Astrocyte (in vitro differentiated cells and primary cell): ENCODE data around the gene SLC25A27. TPM values are rescaled to one million over a fixed set of nuclear protein-coding genes. Genes with fewer than 3 reads are reported as not detected.

Source experiments
- DNase-seq: peaks from one replicate; pipeline ENCODE4 v3.0.0-alpha.2; 2010; ENCODE audit warnings: low read depth
- FAIRE-seq: peaks from 2 replicates; lab custom pipeline; 2011; peaks lifted over from hg19 to GRCh38; lab: Jason Lieb, UNC
- H2AFZ ChIP-seq: 2 replicates; pipeline ENCODE4 v1.6.0; 2012; ENCODE audit warnings: low read depth, low read length, inconsistent platforms
- H3K27ac ChIP-seq: 2 replicates; pipeline ENCODE4 v1.5.1; 2011; ENCODE audit warnings: low read depth, low read length, inconsistent platforms
- H3K27me3 ChIP-seq: 2 replicates; pipeline ENCODE4 v1.6.0; 2011; ENCODE audit warnings: low read length, inconsistent platforms; ENCODE audit not compliant: insufficient read depth
- H3K36me3 ChIP-seq: 2 replicates; pipeline ENCODE4 v1.5.1; 2011; ENCODE audit warnings: low read length, inconsistent platforms; ENCODE audit not compliant: insufficient read depth
- H3K4me1 ChIP-seq: 2 replicates; pipeline ENCODE4 v1.5.1; 2011; ENCODE audit warnings: low read length, inconsistent platforms; ENCODE audit not compliant: insufficient read depth
- H3K4me2 ChIP-seq: 2 replicates; pipeline ENCODE4 v1.6.0; 2012; ENCODE audit warnings: low read length, inconsistent platforms
- H3K4me3 ChIP-seq: 2 replicates; pipeline ENCODE4 v1.5.1; 2011; ENCODE audit warnings: low read depth, mild to moderate bottlenecking, low read length, inconsistent platforms; ENCODE audit not compliant: insufficient read depth
- H3K79me2 ChIP-seq: 2 replicates; pipeline ENCODE4 v1.6.0; 2012; ENCODE audit warnings: mild to moderate bottlenecking, low read length, inconsistent platforms; ENCODE audit not compliant: insufficient read depth
- H3K9ac ChIP-seq: 2 replicates; pipeline ENCODE4 v1.6.0; 2012; ENCODE audit warnings: mild to moderate bottlenecking, low read length, inconsistent platforms
- H3K9me3 ChIP-seq: 2 replicates; pipeline ENCODE4 v1.5.1; 2012; ENCODE audit warnings: low read depth, mild to moderate bottlenecking, low read length, inconsistent platforms; ENCODE audit not compliant: insufficient read depth
- H4K20me1 ChIP-seq: 2 replicates; pipeline ENCODE4 v1.6.0; 2012; ENCODE audit warnings: low read length, inconsistent platforms; ENCODE audit not compliant: insufficient read depth
- H3K27ac Mint-ChIP-seq: one replicate; pipeline ENCODE4 v1.8.0; 2021; ENCODE audit warnings: mild to moderate bottlenecking, mixed read lengths; ENCODE audit not compliant: unreplicated experiment
- H3K27me3 Mint-ChIP-seq: one replicate; pipeline ENCODE4 v1.8.0; 2021; ENCODE audit warnings: low read depth, mixed read lengths; ENCODE audit not compliant: unreplicated experiment
- H3K36me3 Mint-ChIP-seq: one replicate; pipeline ENCODE4 v1.8.0; 2021; ENCODE audit warnings: low read depth, mixed read lengths; ENCODE audit not compliant: unreplicated experiment
- H3K4me1 Mint-ChIP-seq: one replicate; pipeline ENCODE4 v1.8.0; 2021; ENCODE audit warnings: low read depth, mixed read lengths; ENCODE audit not compliant: unreplicated experiment
- H3K4me3 Mint-ChIP-seq: one replicate; pipeline ENCODE4 v1.8.0; 2021; ENCODE audit warnings: mild to moderate bottlenecking, moderate library complexity, mixed read lengths; ENCODE audit not compliant: unreplicated experiment
- H3K9me3 Mint-ChIP-seq: one replicate; pipeline ENCODE4 v1.8.0; 2021; ENCODE audit warnings: mild to moderate bottlenecking, mixed read lengths; ENCODE audit not compliant: unreplicated experiment
- EZH2 ChIP-seq: IDR thresholded peaks from 2 replicates; pipeline ENCODE4 v1.6.1; 2012; ENCODE audit warnings: mild to moderate bottlenecking, low read length, inconsistent platforms; ENCODE audit not compliant: insufficient read depth
- total RNA-seq: library from RNA; stranded (reverse); gene quantifications from 2 replicates; pipeline ENCODE4 v1.2.1, GENCODE V29; 2021
- TF ChIP-seq, protein P1 (sequence below): IDR thresholded peaks from 2 replicates; pipeline ENCODE4 v1.5.1; 2011; ENCODE audit warnings: low read depth, mild to moderate bottlenecking, inconsistent platforms, low read length, moderate library complexity; ENCODE audit not compliant: insufficient read depth

Gene SLC25A27
- total RNA-seq, 1 donor from 2014 or later, result 4.3 TPM

- no peaks in the 10 kb centered on the region for H3K9me3 Mint-ChIP-seq
These were observed 58.7 kb downstream of the SLC25A27 start for GRCh38 chr6:46711491-46711890.

DNA sequence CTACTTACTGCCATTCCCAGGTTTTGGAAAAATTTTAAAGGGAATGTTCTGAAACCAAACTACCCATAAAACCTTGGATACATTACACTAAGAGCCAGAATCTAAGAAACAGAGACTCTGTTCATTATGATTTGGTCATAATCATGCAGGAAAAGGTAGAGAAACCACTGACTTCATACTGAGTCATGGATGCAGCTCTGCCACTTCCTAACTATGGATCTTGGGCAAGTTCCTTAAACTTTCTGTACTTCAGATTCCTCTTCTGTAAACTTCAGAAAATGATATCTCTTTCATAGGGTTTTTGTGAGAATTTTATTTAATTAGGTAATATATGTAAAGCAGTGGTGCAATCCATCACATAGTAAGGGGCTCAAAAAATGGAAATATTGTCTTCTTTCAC, 62.4 kb downstream of the SLC25A27 start:
- peaks cover 3% of the 10 kb centered on the region for H3K9me3 Mint-ChIP-seq
- Histone ChIP-seq H3K9me3 (no peaks in the 10 kb centered on the region), H4K20me1 (no peaks in the 10 kb centered on the region), H3K4me3 (no peak overlapping the region), H3K27ac (no peak overlapping the region), H2AFZ (no peak overlapping the region), H3K79me2 (no peaks in the 10 kb centered on the region), H3K36me3 (no peaks in the 10 kb centered on the region), H3K4me1 (no peaks in the 10 kb centered on the region), H3K4me2 (no peak overlapping the region), H3K27me3 (no peaks in the 10 kb centered on the region), H3K9ac (no peak overlapping the region)
- no peaks in the 10 kb centered on the region for H3K36me3 Mint-ChIP-seq
- H3K27ac Mint-ChIP-seq, result no peak overlapping the region
- DNase-seq (peak; percentile 10), FAIRE-seq (no peak)
- H3K27me3 Mint-ChIP-seq, result peaks cover 8% of the 10 kb centered on the region
- H3K4me3 Mint-ChIP-seq, result no peak overlapping the region
- H3K4me1 Mint-ChIP-seq, result peaks cover 4% of the 10 kb centered on the region
- TF ChIP-seq EZH2, result no peak
- TF ChIP-seq, protein P1, sequence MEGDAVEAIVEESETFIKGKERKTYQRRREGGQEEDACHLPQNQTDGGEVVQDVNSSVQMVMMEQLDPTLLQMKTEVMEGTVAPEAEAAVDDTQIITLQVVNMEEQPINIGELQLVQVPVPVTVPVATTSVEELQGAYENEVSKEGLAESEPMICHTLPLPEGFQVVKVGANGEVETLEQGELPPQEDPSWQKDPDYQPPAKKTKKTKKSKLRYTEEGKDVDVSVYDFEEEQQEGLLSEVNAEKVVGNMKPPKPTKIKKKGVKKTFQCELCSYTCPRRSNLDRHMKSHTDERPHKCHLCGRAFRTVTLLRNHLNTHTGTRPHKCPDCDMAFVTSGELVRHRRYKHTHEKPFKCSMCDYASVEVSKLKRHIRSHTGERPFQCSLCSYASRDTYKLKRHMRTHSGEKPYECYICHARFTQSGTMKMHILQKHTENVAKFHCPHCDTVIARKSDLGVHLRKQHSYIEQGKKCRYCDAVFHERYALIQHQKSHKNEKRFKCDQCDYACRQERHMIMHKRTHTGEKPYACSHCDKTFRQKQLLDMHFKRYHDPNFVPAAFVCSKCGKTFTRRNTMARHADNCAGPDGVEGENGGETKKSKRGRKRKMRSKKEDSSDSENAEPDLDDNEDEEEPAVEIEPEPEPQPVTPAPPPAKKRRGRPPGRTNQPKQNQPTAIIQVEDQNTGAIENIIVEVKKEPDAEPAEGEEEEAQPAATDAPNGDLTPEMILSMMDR, result no peak

More at GRCh38 chr6:46711491-46711890, 58.7 kb downstream of the SLC25A27 start:
- Histone ChIP-seq H3K79me2 (no peaks in the 10 kb centered on the region), H3K4me1 (no peaks in the 10 kb centered on the region), H3K4me3 (no peak overlapping the region), H3K9me3 (no peaks in the 10 kb centered on the region), H3K27me3 (no peaks in the 10 kb centered on the region), H3K27ac (no peak overlapping the region), H4K20me1 (no peaks in the 10 kb centered on the region), H3K9ac (no peak overlapping the region), H3K36me3 (no peaks in the 10 kb centered on the region), H3K4me2 (no peak overlapping the region), H2AFZ (no peak overlapping the region)
- Mint-ChIP-seq H3K4me3 (no peak overlapping the region), H3K4me1 (peaks cover 8% of the 10 kb centered on the region), H3K27me3 (no peaks in the 10 kb centered on the region), H3K36me3 (no peaks in the 10 kb centered on the region), H3K27ac (no peak overlapping the region)
- DNase-seq (no peak), FAIRE-seq (no peak)
- no peak for TF ChIP-seq EZH2
- TF ChIP-seq, protein P1, result no peak

GRCh38 chr6:46719099-46719498, 66.3 kb downstream of the SLC25A27 start:
- peak overlapping the region; percentile 50 for H3K27ac Mint-ChIP-seq
- no peaks in the 10 kb centered on the region for H3K36me3 Mint-ChIP-seq
- H3K4me1 ChIP-seq, result no peaks in the 10 kb centered on the region
- H3K4me1 Mint-ChIP-seq, result peaks cover 4% of the 10 kb centered on the region
- DNase-seq (peak; percentile 87), FAIRE-seq (no peak)
- H4K20me1 ChIP-seq, result no peaks in the 10 kb centered on the region
- no peak overlapping the region for H3K9ac ChIP-seq
- peaks cover 3% of the 10 kb centered on the region for H3K9me3 Mint-ChIP-seq
- peaks cover under 1% of the 10 kb centered on the region for H3K27me3 ChIP-seq
- H3K4me3 ChIP-seq, result no peak overlapping the region
- H3K9me3 ChIP-seq, result no peaks in the 10 kb centered on the region
- TF ChIP-seq, protein P1, result no peak
- no peak for TF ChIP-seq EZH2
- no peak overlapping the region for H2AFZ ChIP-seq
- no peak overlapping the region for H3K4me3 Mint-ChIP-seq
- peaks cover 19% of the 10 kb centered on the region for H3K27me3 Mint-ChIP-seq
- no peaks in the 10 kb centered on the region for H3K79me2 ChIP-seq
- H3K27ac ChIP-seq, result no peak overlapping the region
- H3K4me2 ChIP-seq, result no peak overlapping the region
- no peaks in the 10 kb centered on the region for H3K36me3 ChIP-seq
